ENCODE measurements around the gene MUC2.

Gene MUC2

GRCh38 chr11:1052133-1053011 lies 22.3 kb upstream of the MUC2 start:
- DNase-seq = no peak

DNA sequence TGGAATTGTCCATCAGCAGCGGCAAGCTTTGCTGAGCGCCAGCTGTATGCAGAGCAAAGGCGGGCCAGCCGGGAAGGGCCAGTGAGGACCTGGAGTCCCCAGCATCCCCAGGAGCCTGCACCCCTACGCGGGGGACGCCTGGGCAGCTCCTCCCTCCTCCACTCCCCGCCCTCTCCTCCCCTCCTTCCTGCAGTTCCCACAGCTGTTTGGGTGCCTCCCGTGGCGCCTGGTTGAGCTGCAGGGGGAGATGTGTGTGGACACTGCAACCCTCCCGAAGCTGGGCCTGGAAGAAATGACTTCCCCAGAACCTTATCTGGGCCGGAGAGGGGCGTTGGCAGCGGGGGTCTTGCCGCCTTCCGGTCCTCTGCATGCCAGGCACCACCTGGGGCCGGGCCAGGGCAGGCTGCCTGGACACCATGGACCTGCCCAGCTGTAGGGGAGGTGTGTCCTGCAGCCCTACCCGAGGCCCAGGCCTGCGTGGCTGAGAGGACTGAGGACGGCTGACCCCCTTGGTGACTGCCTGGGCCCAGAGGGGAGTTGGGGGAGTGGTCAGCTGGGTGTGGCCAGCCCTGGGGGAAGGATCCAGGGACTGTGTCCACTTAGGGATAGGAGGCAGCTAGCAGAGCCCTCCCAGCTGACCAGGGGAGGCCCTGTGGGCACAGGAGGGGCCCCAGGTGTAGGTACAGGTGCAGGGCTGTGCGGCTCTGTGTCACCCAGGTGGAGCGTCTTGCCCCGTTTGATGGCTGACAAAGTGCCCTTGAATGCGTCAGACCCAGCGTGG lies 21.4 kb upstream of the MUC2 start:
- no peak for DNase-seq

DNA sequence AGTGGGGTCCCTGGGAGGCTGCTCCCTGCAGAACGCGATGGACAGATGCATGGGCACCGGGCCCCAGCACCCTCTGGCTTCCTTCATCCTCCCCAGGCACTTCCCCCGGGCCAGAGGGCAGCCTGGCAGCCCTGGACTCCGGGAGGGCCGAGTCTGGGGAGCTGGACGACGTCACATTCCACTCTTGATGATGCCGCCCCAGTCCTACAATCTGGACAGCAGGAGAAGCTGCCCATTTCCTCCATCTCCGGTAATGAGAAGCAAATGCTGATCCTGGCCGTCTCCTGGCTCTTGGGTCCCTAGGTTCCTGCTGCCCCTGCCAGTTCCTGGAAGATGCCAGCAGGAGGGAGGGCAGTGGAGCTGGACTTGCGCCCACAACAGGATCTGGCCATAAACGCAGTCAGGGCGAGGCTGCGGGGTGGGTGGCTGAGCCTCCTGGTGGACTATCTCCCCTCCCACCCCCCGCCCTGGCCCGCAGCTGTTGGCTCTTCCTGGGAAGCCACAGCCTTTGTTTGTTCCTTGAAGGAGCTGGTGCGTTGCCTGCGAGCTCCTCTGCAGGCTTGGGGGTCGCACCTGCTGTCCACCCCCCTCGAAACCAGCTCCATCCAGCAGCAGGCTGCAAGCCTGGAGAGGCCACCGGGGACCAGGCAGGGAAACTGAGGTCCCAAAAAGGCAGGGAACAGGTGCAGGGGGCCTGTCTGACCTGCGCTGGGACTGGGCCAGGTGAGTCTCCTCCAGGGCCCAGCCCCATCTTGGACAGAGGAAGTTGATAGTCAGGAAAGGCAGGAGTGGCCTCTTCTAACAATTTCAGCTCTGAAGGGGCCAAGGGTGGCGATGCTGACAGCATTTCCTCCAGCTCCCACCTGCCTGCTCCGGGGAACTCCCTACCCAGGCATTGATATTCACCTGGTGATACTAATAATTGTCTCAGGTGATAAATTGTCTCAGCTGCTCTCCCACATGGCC lies 20.2 kb upstream of the MUC2 start:
- DNase-seq = no peak

DNA sequence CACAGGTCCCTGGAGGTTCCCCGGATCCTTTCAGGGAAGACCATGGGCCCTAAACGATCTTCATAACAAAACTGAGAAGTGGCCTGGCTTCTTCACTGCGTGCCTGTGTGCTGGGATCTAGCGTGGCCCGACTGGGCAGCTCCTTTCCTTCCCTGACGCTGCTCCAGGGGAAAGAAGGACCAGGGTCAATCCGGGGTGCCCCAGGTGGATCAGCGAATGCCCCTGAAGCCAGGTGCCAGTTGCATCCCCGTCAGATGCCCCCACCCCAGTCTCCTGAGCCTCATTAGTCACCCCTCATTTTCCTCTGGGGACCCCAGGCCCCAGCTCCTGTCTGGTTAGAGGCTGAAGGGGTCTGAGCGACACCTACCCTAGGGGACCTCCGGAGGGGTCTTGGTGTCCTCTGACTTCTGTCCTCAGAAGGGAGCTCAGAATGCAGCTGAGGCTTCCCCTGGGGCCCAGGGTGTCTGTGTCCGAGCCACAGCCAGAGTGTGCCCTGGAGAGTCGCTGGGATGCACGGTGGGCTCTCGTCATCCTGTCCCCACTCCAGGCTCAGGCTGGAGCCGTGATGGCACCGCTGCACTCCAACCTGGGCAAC lies 19.5 kb upstream of the MUC2 start:
- no peak for DNase-seq

DNA sequence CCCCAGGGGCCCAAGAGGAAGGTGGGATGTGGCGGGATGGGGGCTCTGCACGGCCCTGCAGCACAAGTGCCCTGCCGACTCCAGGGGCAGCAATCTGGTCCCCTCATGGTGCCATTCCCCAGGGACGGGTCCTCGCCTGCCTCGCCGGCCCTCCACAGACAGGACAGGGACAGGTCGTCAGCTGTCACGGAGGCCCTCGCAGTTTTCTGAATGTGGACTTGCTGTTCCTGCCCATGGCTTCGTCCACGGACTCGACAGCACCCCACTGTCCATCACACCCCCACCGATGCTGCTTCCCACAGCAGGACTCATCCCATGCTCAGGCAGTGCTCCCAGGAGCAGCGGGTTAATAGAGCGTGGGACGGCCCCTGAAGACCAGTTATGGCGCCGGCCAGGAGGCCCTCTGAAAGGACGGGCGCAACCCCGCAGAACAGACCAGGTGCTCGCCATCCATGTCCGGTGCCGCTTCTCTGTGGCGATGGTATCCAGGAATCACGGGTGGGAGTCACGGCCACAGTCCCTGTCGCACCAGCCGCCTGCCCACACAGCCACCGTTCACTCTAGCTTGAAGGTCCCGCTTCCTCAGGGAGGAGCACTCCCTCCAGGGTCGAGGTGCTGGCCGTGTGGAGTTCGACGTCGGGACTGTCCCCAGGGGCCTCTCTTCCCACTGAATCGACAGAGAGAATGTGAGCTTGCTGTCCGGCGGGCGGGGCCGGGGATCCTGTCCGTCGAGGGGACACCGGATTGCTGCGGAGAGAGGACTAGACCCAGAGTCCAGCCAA lies 18.5 kb upstream of the MUC2 start:
- DNase-seq = no peak

DNA sequence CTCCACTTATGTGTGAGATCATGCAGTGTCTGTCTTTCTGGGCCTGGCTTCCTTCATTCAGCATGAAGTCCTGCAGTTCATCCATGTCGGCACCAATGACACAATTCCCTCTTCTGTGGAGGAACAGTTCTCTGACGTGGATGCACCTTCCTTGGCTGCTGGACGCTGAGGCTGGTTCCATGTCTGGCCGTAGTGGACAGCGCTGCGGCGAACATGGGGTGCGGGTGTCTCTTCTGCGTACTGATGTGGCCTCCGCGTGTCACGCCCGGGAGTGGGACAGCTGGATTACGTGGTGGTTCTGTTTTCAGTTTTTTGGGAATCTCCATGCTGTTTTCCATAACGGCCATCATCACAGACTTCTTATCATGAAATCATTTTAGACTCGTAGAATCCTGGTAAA lies 16.9 kb upstream of the MUC2 start:
- DNase-seq = no peak

GRCh38 chr11:1059759-1060158 lies 14.9 kb upstream of the MUC2 start:
- no peak for DNase-seq

- DNase-seq = no peak
Observed at GRCh38 chr11:1060410-1060809, 14.3 kb upstream of the MUC2 start.

DNA sequence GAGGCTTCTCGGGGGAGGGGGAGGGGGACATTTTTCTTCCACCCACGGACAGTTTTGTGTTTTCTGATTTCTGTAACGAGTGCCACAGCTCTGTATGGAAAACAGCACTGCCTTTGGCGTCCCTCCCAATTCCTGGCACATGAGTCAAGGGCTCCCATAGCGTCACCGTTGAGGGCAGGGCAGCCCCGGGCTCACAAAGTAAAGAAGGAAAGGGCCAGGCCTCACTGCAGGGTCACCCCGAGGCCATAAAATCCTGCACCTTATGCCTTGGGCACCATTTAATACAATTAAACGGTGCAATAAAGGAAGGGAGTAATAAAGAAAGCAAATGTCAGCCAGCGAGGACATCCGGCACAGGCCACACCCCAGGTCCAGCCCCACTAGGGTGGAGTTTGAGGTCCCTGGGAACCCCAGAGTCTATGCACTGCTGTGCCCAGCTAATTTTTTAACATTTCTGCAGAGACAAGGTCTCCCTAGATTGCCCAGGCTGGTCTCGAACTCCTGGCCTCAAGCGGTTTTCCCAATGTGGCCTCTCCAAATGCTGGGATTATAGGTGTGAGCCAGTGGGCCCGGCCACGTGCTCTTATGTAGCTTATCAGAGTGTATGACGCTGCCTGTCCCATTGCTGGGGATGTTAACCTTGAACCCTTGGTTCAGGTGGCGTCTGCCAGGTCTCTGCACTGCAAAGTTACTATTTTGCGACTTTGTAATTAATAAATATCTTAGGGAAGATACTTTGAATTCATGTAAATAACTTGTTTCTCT lies 13.6 kb upstream of the MUC2 start:
- DNase-seq = no peak

DNA sequence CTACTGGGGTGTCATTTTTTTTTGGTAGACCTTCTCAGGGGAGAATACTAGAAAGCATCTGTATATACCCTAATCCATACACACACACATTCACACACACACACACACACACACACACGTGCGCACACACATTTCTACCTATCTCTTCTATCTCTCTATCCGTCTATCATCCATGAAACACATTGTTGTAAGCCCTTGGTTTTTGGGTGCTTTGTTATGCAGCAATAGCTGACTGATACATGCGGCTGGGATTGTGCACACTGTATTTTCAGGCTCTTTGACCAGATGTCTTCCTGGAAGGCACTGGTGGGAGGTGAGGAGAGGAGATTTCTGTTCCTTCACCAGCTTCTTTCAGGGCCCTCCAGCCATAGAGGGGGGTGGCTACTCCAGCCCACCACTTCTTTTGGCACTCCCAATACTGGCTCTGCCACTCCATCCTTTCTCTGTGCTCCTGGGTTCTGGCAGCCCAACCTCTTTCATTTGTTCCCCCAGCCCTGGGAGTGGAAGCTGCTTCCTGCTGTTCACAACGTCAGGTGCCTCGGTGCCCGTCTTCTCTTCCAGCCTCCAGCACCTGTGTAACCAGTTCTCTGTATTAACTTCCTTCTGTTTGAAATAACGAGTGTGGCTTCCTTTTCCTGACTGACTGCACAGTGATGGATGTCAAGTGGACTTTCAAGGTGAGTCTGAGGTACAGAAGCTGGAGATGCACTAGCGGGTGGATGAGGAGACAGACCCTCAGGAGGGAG lies 12.4 kb upstream of the MUC2 start:
- no peak for DNase-seq

DNA sequence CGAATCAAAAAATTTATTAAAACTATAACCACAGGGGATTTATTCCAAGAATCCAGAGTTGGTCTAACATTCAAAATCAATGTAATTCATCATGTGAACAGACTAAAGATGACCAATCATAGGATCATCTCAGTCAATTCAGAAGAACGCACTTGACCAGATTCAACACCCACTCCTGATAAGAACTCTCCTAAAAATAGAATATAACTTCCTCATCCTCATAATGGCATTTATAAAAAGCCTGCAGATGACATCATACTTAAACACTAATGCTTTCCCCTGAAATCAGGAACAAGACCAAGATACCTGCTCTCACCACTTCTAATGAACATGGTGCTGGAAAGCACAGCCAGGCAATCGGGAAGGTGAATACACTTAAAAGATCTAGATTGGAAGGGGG lies 10.5 kb upstream of the MUC2 start:
- DNase-seq = no peak

DNA sequence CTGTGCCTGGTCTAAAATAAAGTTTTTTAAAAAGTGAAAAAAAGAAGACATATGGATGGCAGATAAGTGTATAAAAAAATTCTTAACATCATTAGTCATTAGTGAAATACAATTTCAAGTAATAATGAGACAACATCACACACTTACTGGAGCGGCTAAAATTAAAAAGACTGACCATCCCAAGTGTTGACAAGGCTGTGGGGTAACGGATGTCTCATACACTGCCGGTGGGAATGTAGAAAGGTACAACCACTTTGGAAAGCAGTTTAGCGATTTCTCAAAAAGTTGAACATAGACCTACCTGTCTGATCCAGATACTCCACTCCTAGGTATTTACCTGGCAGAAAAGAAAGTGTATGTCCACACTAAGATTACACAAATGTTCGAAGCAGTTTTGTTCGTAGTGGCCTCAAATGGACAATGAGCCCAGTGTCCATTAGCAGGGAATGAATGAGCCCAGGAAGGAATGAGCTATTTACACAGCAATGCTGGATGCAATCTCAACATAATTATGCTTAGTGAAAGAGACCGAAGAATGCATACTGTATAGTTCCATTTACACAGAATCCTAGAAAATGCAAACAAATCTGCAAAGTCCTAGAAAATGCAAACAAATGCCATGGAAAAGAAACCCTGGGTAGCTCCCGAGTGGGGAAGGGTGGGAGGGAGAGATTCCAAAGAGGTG lies 6.7 kb upstream of the MUC2 start:
- no peak for DNase-seq

- no peak for DNase-seq
Observed at GRCh38 chr11:1069740-1070139, 4.9 kb upstream of the MUC2 start.

GRCh38 chr11:1070594-1071462 lies 3.8 kb upstream of the MUC2 start:
- DNase-seq = no peak

GRCh38 chr11:1071571-1072115 lies 3.0 kb upstream of the MUC2 start:
- no peak for DNase-seq

DNA sequence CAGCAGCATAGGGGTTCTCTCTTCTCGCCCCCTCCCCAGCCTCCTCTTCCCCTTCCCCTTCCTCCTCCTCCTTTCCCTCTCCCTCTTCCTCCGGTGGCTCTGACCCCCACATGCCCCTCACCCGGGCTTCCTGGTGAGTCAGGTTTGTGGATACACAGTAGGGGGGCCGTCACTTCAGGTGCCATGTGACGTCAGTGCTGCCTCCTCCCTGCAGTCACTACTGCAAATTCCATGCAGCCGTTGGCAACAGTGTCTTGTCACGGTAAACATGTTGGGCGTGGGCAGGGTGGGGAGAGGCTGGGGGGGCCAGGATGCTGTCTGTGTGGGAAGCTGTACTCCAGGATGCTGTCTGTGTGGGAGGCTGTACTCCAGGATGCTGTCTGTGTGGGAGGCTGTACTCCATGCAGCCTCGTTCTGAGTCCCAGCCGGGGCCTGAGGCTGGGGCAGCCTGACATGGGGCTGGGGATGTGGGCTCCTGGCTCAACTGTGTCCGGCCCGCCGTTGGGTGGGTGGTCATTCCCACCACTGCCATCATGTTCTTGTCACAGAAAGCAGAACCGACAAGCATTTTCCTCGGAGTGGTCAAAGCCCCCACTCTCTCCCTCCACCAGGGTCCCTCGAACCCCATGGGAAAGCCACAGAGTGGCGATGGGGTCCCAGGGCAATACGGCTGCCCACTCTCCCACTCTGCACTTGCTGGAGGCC lies 2.4 kb upstream of the MUC2 start:
- no peak for DNase-seq

DNA sequence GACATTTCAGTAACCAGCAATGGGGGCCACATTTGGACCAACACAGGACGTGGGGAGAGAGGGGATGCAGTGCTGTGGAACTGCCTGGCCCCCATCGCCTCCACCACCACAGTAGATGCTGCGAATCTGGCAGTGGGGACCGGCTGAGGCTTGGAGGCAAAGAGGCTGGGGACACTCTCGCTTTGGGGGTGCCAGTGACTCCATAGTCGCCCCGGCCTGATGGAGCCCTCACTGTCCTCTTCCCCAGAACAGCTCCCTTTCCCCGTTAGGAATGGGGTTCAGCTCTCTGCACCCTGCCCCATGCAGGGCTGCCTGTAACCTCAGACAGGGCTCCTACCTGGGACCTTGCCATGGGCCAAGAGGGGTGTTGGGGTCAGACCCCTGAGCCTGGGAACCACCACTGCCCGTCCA lies 1.8 kb upstream of the MUC2 start:
- no peak for DNase-seq

DNA sequence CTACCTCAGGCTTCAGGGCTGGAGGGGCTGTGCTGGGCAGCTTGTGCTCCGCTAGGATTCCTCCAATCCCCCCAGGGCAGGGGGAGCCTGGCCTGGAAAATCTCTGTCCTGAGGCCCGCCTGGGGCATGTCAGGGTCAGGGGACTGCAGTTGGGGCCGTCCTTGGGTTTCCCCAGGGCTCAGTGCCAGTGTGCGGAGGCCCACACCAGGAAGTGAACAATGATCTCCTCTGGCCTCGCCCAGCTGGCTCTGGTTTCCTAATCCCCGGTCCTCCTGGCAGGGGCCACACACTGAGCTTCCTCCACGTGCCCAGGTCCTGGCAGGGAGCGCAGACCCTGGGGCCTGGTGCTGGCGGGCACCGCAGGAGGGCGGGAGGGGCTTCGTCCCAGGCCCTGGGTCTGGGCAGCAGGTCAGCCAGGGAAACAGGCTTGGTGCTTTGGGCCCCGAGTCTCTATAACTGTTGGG lies 1.4 kb upstream of the MUC2 start:
- DNase-seq = no peak

Data from NCI-H1436 treated with DMSO at 0.1 percent for 48 hours (cell line).